Activated naive CD8-positive, alpha-beta T cell treated with anti-CD3 and anti-CD28 coated beads, Interleukin-2, amount 10 ng/mL, durations not matched to agents 7 days and 5 days (primary cell): ENCODE data around the gene IL1B. TPM values are rescaled to one million over a fixed set of nuclear protein-coding genes. Genes with fewer than 3 reads are reported as not detected.
"Not testable (repeated sequence)": the region's sequence is repeated elsewhere in the genome, so short reads cannot be mapped to it uniquely, and the experiment has no call there.

Experiments
- ATAC-seq: fragments of 150-1000 bp; cut with Tn5 transposase; one replicate; pipeline ENCODE4 v1.10.0; 2021; ENCODE audit warnings: low read depth, moderate library complexity
- POLR2A ChIA-PET: fragments of 350-600 bp; sonication (Branson Sonifier 250); formaldehyde crosslinking; loops from one replicate; lab custom pipeline; 2021; ENCODE audit warnings: antibody characterized with exemption; lab: Charles Lee
- DNase-seq: peaks from one replicate; pipeline ENCODE4 v3.0.0; 2021
- H3K27ac Mint-ChIP-seq: one replicate; pipeline ENCODE4 v1.8.0; 2022; ENCODE audit warnings: mild to moderate bottlenecking, mixed read lengths
- H3K27me3 Mint-ChIP-seq: one replicate; pipeline ENCODE4 v1.8.0; 2022; ENCODE audit warnings: mild to moderate bottlenecking, moderate library complexity, mixed read lengths
- H3K36me3 Mint-ChIP-seq: one replicate; pipeline ENCODE4 v1.8.0; 2021; ENCODE audit warnings: mild to moderate bottlenecking, mixed read lengths
- H3K4me1 Mint-ChIP-seq: one replicate; pipeline ENCODE4 v1.8.0; 2021; ENCODE audit warnings: mixed read lengths
- H3K4me3 Mint-ChIP-seq: one replicate; pipeline ENCODE4 v1.8.0; 2022; ENCODE audit warnings: mild to moderate bottlenecking, moderate library complexity, mixed read lengths
- H3K9me3 Mint-ChIP-seq: one replicate; pipeline ENCODE4 v1.8.0; 2021; ENCODE audit warnings: mixed read lengths
- total RNA-seq, 2 experiments: library from RNA; stranded (reverse); gene quantifications; one replicate each; pipeline ENCODE4 v1.2.3, GENCODE V29; 2021

Gene IL1B
- total RNA-seq, 2 experiments from 2014 or later: 0.19 TPM; not detected in 1

DNA sequence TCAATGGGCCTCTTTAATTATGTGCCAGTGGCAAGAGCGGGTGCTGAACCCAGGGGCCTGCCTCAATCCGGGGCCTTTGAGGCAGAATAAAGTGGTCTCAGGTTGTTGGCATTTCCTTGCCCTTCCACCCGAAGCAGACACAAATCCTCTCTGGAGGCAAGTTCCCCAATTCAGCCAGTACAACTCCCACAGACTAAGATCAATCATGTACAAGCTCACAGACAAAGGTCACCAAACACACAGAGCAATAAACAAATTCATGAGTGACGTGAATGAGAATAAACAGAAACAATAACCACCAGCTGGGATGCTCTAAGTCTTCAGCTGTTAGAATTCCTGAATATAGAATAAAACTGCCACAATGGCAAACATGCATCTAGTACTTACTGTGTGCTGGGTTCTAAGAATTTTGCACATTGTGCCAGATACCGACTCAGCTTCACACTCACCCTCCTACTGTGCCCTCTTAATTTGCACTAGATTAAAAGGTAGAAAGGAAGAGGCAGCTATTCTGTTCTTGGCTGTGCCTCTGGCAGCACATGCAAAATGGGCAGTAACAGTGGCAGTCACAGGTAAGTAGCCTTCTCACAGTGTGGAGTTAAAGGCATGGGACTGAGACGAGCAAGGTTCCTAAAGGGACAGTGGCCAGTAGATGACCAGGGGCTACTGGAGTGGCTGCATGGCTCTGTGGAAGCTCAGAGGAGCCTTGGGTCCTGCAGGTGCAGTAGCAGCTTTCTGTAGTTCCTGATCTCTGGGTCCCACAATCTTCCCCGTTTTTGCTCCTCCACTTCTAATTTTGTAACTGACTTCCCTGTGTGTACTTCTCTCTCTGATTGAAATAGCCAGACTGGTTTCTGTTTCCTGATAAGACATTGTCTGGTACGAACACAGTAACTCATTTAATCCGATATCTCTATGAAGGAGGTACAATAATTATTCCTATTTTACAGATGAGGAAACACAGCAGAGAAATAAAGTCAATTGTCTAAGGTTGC, 34.6 kb upstream of the IL1B start:
- H3K9me3 Mint-ChIP-seq: peaks cover 1% of the 10 kb centered on the region
- no peak for DNase-seq
- peaks cover 3% of the 10 kb centered on the region for H3K4me1 Mint-ChIP-seq
- H3K27ac Mint-ChIP-seq: no peak overlapping the region
- POLR2A ChIA-PET: no interaction called here
- peaks cover 51% of the 10 kb centered on the region for H3K27me3 Mint-ChIP-seq
- no peak for ATAC-seq
- no peak overlapping the region for H3K4me3 Mint-ChIP-seq
- peaks cover 3% of the 10 kb centered on the region for H3K36me3 Mint-ChIP-seq

DNA sequence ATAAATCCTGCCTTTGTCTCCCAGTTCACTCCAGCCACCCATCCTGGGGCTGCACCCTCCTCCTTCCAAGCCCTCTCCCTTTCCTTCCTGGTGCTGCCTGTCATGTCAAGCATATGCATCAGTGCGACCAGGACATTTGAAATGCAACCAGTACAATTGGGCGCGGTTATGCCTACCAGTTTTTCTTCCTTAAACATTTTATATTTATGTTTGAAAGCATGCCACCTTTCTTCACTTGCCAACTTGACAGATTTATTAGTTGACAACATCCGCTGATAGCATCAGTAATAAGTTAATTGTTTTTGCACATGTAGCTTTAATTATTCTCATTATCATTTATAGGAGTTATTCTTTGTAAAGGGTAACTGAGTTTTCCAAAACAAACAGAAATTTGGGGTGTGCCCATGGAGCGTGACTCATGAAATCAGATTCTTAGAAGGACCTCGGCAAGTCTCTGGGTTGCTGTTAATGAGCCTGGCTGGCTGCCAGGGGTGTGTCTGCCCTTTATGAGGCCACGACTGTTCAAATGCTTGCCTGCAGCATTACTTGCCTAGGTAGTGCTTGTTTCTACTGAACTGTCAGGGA, 32.8 kb upstream of the IL1B start:
- POLR2A ChIA-PET: interaction anchor here (0.8 kb wide), 1 partner anchor 87 kb away, joined by 3 read pairs; no protein-coding TSS in a partner anchor
- ATAC-seq: no peak
- no peak for DNase-seq
- Mint-ChIP-seq H3K36me3 (peaks cover 3% of the 10 kb centered on the region), H3K9me3 (peaks cover 4% of the 10 kb centered on the region), H3K4me3 (no peak overlapping the region), H3K27me3 (peaks cover 48% of the 10 kb centered on the region), H3K27ac (no peak overlapping the region), H3K4me1 (peaks cover 3% of the 10 kb centered on the region)

GRCh38 chr2:112867701-112868631, 31.4 kb upstream of the IL1B start:
- peaks cover 3% of the 10 kb centered on the region for H3K4me1 Mint-ChIP-seq
- peaks cover 11% of the 10 kb centered on the region for H3K9me3 Mint-ChIP-seq
- DNase-seq (no peak), ATAC-seq (no peak)
- H3K4me3 Mint-ChIP-seq: no peak overlapping the region
- peaks cover 3% of the 10 kb centered on the region for H3K36me3 Mint-ChIP-seq
- H3K27me3 Mint-ChIP-seq: peaks cover 42% of the 10 kb centered on the region
- POLR2A ChIA-PET: no interaction called here
- H3K27ac Mint-ChIP-seq: no peak overlapping the region

DNA sequence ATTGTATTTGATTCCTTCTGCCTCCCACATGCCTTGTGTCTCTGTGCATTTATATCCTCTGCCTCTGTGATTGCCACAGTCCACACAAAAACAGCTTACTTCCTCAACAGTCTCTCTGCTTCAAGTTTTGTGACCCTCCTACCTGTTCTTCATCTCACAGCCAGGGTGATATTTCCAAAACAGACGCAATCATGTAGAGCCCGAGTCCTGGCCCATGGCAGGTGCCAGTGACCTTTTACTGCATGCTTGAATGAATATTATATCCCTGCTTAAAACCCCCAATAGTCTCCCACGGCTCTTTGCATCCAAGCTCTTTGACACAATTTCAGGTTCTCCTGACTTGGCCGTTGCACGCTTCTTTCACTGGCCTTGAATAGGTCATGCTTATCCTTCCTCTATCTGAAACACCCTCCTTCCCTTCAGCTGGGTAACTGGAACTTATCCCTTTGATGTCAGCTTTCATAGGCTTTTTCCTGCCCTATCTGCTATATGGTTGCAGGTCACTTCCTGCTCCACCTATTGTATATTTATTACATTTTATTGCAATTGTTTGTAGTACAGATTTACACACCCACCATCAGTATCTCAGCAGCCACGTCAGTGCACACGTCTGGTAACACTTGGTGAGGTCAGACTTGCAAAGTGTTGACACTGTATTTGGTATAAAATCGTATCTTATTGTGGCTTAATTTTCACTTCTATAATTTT, 29.7 kb upstream of the IL1B start:
- Mint-ChIP-seq H3K4me1 (peaks cover 3% of the 10 kb centered on the region), H3K36me3 (peaks cover 3% of the 10 kb centered on the region), H3K27ac (no peak overlapping the region), H3K4me3 (no peak overlapping the region), H3K27me3 (peaks cover 26% of the 10 kb centered on the region), H3K9me3 (peaks cover 15% of the 10 kb centered on the region)
- ATAC-seq: no peak
- POLR2A ChIA-PET: no interaction called here
- DNase-seq: no peak

DNA sequence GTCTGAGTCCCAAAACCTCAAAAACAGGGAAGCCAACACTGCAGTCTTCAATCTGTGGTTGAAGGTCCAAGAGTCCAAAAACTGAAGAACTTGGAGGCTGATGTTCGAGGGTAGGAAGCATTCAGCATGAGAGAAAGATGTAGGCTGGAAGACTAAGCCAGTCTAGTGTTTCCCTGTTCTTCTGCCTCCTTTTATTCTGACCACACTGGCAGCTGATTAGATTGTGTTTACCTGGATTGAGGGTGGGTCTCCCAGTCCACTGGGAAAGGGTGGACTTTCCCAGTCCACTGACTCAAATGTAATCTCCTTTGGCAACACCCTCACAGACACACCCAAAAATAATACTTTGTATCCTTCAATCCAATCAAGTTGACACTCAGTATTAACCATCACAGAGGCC, 27.5 kb upstream of the IL1B start:
- DNase-seq (no peak), ATAC-seq (no peak)
- POLR2A ChIA-PET: no interaction called here
- H3K27ac Mint-ChIP-seq: no peak overlapping the region
- peaks cover 20% of the 10 kb centered on the region for H3K27me3 Mint-ChIP-seq
- peaks cover 7% of the 10 kb centered on the region for H3K36me3 Mint-ChIP-seq
- peaks cover 21% of the 10 kb centered on the region for H3K9me3 Mint-ChIP-seq
- H3K4me3 Mint-ChIP-seq: no peak overlapping the region
- peaks cover 2% of the 10 kb centered on the region for H3K4me1 Mint-ChIP-seq

- Mint-ChIP-seq H3K27me3 (peaks cover 15% of the 10 kb centered on the region), H3K9me3 (peaks cover 27% of the 10 kb centered on the region)
- H3K4me3 Mint-ChIP-seq, ATAC-seq, H3K27ac Mint-ChIP-seq, DNase-seq, H3K36me3 Mint-ChIP-seq, H3K4me1 Mint-ChIP-seq, POLR2A ChIA-PET: not testable (repeated sequence)
Measured at GRCh38 chr2:112859406-112860183, 23.0 kb upstream of the IL1B start.

DNA sequence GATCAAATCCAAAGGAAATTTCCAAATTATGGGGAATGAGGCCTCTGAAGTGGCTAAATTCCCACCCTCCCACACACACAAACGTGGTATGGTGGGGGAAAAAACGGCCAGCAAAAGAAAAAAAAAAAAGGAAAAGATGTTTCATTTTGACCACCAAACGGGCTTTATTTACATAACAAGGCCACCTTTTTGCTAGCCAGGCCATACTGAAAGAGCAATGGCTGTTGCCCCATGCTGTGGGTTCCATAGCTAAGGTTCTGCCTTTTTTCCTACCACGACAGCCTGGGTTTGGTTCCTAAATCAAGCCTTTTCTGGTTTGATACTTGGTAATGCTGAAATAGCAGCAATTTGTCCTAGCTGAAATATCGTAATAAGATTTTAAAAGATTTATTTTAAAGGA, 14.0 kb upstream of the IL1B start:
- H3K4me3 Mint-ChIP-seq: no peak overlapping the region
- H3K27me3 Mint-ChIP-seq: peaks cover 24% of the 10 kb centered on the region
- DNase-seq: no peak
- POLR2A ChIA-PET: no interaction called here
- no peaks in the 10 kb centered on the region for H3K9me3 Mint-ChIP-seq
- H3K27ac Mint-ChIP-seq: no peak overlapping the region
- H3K36me3 Mint-ChIP-seq: no peaks in the 10 kb centered on the region
- no peaks in the 10 kb centered on the region for H3K4me1 Mint-ChIP-seq
- no peak for ATAC-seq

DNA sequence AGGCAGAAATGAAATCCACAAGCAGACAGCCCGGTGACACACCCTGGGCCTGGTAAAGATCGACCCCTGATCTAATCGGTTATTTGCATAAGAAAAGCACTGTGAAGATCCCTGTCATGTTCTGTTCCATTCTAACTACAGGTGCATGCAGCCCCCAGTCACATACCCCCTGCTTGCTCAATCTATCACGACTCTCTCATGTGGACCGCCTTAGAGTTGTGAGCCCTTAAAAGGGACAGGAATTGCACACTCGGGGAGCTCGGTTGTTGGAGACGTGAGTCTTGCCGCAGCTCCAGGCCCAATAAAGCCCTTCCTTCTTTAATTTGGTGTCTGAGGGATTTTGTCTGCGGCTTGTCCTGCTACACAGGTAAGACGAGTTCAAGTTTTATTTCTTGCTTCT, 13.4 kb upstream of the IL1B start:
- POLR2A ChIA-PET: no interaction called here
- Mint-ChIP-seq H3K27ac (no peak overlapping the region), H3K4me3 (no peak overlapping the region)

DNA sequence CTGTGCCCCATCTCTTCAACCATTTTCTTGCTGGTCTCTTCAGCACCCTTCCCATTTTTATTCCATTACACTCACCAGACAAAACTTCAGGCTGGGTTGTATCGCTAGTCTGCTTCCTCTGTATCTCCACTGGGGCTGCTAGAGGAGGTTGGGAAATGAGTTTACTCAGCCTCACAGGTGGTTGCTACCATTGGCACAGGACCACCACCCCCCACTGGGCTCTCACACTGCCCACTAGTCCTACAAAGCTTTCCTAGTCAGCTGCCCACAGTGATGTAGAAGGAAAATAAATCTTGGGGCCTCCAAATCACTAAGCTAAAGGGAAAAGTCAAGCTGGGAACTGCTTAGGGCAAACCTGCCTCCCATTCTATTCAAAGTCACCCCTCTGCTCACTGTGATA, 12.3 kb upstream of the IL1B start:
- Mint-ChIP-seq H3K27me3 (peaks cover 22% of the 10 kb centered on the region), H3K27ac (no peak overlapping the region), H3K4me3 (no peak overlapping the region), H3K4me1 (no peaks in the 10 kb centered on the region), H3K36me3 (no peaks in the 10 kb centered on the region), H3K9me3 (no peaks in the 10 kb centered on the region)
- ATAC-seq: no peak
- DNase-seq: no peak
- POLR2A ChIA-PET: no interaction called here

More for the DNA sequence above, 13.4 kb upstream of the IL1B start:
- no peaks in the 10 kb centered on the region for H3K9me3 Mint-ChIP-seq
- DNase-seq (no peak), ATAC-seq (no peak)
- no peaks in the 10 kb centered on the region for H3K4me1 Mint-ChIP-seq
- peaks cover 24% of the 10 kb centered on the region for H3K27me3 Mint-ChIP-seq
- H3K36me3 Mint-ChIP-seq: no peaks in the 10 kb centered on the region

DNA sequence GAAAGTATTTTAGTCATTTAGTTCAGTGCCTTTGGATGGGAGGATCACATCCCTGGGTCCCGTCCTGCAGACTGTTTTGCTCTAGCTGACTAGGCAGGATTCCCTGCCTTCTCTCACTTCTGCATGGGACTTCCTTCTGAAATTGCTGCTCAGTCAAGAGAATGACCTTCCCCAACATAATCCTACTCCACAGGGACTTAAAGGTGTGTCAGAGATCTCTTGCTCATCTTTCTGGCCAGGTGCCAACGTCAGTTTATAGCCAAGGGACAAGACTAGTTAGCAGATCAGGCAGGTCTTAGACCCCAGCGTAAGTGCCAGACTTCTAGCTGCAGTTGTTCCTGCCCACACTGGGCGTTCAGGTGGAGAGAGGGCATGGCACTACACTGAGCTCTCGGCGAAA, 9.5 kb upstream of the IL1B start:
- no peak for ATAC-seq
- POLR2A ChIA-PET: no interaction called here
- Mint-ChIP-seq H3K27me3 (peaks cover 29% of the 10 kb centered on the region), H3K9me3 (no peaks in the 10 kb centered on the region), H3K4me1 (no peaks in the 10 kb centered on the region), H3K27ac (no peak overlapping the region), H3K4me3 (no peak overlapping the region), H3K36me3 (no peaks in the 10 kb centered on the region)
- no peak for DNase-seq

GRCh38 chr2:112843836-112844235, 7.3 kb upstream of the IL1B start:
- Mint-ChIP-seq H3K36me3 (no peaks in the 10 kb centered on the region), H3K27ac (no peak overlapping the region), H3K27me3 (peaks cover 40% of the 10 kb centered on the region), H3K4me1 (peaks cover 2% of the 10 kb centered on the region), H3K9me3 (no peaks in the 10 kb centered on the region), H3K4me3 (no peak overlapping the region)
- ATAC-seq (no peak), DNase-seq (no peak)
- POLR2A ChIA-PET: no interaction called here

DNA sequence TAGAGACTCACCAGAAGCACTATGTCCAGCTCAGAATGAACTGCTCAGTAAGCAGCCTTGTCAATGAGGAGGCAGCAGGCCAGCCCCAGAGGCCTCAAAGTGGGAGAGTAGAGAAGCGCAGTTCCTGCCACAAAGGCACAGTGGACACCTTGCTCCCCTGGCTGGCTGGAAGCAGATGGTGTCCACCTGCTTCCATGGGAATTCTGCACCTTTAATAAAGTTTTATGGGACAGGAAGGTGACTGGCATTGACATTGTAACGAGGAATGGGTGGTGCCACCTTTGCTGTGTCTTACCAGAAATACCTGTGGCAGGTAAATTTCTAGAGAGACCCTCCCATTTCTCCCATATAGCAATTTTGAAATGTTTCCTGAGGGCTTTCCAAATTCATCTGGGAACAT, 6.7 kb upstream of the IL1B start:
- no peaks in the 10 kb centered on the region for H3K36me3 Mint-ChIP-seq
- H3K27me3 Mint-ChIP-seq: peaks cover 43% of the 10 kb centered on the region
- no peak overlapping the region for H3K4me3 Mint-ChIP-seq
- POLR2A ChIA-PET: no interaction called here
- peaks cover 3% of the 10 kb centered on the region for H3K4me1 Mint-ChIP-seq
- DNase-seq: no peak
- ATAC-seq: no peak
- H3K27ac Mint-ChIP-seq: no peak overlapping the region
- no peaks in the 10 kb centered on the region for H3K9me3 Mint-ChIP-seq
